Chondrocyte (in vitro differentiated cells): ENCODE measurements around the gene CTRB1. TPM values are rescaled to one million over a fixed set of nuclear protein-coding genes. Genes with fewer than 3 reads are reported as not detected.

ENCODE experiments used
- DNase-seq: peaks from one replicate; pipeline ENCODE4 v3.0.0; 2021; ENCODE audit warnings: mixed read lengths, low spot score
- H3K27ac Mint-ChIP-seq: one replicate; pipeline ENCODE4 v1.8.0; 2021; ENCODE audit warnings: mild to moderate bottlenecking, moderate library complexity, mixed read lengths; ENCODE audit not compliant: unreplicated experiment
- H3K27me3 Mint-ChIP-seq: 2 replicates; pipeline ENCODE4 v1.8.0; 2021; ENCODE audit warnings: low read depth, mixed read lengths
- H3K36me3 Mint-ChIP-seq: 2 replicates; pipeline ENCODE4 v1.8.0; 2021; ENCODE audit warnings: low read depth, mixed read lengths
- H3K4me1 Mint-ChIP-seq: 2 replicates; pipeline ENCODE4 v1.8.0; 2021; ENCODE audit warnings: low read depth, mild to moderate bottlenecking, mixed read lengths
- H3K4me3 Mint-ChIP-seq: one replicate; pipeline ENCODE4 v1.8.0; 2021; ENCODE audit warnings: mild to moderate bottlenecking, moderate library complexity, mixed read lengths; ENCODE audit not compliant: unreplicated experiment
- H3K9me3 Mint-ChIP-seq: 2 replicates; pipeline ENCODE4 v1.8.0; 2021; ENCODE audit warnings: low read depth, mixed read lengths
- total RNA-seq: library from RNA; stranded (reverse); gene quantifications from 3 replicates; pipeline ENCODE4 v1.2.1, GENCODE V29; 2021
- TF ChIP-seq, protein P1 (sequence below): fragments of 200-600 bp; sonication (generic); IDR thresholded peaks from 2 replicates; pipeline ENCODE4 v1.5.0; 2021; ENCODE audit warnings: antibody characterized with exemption, mild to moderate bottlenecking, moderate library complexity

CTRB1 gene
- total RNA-seq, 1 donor from 2014 or later: not detected

DNA sequence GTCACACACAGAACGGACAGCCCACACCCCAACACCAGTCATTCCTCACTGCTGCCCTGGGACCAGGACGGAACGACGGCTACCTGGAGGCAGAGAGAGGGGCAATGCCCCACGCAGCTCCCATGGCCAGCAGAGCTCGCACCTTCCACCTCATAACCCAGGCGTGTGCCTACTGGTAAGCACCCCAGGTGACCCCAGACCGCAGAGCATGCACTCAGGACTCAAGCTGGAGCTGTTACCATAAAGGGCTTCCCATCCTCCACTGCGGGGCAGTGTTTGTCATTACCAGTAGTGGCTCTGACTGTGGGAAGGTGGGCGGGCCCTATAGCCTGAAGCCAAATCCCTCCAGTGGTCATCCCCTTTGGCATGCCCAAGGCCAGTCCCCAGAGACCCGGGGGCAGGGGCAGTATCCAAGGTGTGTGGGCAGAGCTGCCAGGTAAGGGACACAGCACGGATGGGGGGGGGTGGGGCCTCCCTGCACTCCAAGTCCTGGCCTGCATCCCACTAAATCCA is 37.3 kb downstream of the CTRB1 start:
- peaks cover 88% of the 10 kb centered on the region for H3K4me1 Mint-ChIP-seq
- H3K4me3 Mint-ChIP-seq: no peak overlapping the region
- peak; percentile 90 for DNase-seq
- TF ChIP-seq, protein P1, sequence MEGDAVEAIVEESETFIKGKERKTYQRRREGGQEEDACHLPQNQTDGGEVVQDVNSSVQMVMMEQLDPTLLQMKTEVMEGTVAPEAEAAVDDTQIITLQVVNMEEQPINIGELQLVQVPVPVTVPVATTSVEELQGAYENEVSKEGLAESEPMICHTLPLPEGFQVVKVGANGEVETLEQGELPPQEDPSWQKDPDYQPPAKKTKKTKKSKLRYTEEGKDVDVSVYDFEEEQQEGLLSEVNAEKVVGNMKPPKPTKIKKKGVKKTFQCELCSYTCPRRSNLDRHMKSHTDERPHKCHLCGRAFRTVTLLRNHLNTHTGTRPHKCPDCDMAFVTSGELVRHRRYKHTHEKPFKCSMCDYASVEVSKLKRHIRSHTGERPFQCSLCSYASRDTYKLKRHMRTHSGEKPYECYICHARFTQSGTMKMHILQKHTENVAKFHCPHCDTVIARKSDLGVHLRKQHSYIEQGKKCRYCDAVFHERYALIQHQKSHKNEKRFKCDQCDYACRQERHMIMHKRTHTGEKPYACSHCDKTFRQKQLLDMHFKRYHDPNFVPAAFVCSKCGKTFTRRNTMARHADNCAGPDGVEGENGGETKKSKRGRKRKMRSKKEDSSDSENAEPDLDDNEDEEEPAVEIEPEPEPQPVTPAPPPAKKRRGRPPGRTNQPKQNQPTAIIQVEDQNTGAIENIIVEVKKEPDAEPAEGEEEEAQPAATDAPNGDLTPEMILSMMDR: no peak
- H3K36me3 Mint-ChIP-seq: no peaks in the 10 kb centered on the region
- no peaks in the 10 kb centered on the region for H3K27me3 Mint-ChIP-seq
- H3K9me3 Mint-ChIP-seq: no peaks in the 10 kb centered on the region
- peak overlapping the region; percentile 92 for H3K27ac Mint-ChIP-seq

DNA sequence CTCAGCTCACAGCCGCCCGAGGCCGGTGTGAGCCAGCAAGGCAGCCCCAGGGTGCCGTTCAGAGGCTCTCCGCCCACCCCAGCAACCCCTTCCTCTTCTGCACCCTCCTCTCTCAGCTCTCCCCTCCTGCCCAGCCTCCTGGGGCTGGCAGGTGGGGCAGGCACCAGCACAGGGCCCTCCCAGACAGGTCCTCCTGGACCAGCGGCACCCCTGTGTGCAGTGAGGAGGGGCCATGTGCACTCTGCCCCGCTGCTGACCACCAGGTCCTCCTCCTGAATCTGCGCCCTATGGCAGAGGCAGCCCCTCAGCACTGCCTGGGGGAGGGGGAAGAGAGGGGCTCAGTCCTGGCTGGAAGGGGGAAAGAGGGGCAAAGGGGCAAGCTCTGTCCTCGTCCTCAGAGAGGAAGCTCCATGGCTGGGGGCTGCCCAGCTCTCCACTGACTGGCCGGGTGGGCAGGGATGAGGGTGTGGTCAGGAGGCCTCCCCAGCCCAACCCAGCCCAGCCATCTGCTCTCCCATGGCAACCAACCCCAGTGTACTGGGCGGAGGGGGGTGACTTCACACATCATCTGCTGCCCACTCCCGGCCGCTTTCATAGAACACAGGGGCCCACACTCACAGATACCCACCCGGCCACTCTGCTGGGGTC is 38.0 kb downstream of the CTRB1 start:
- Mint-ChIP-seq H3K27me3 (no peaks in the 10 kb centered on the region), H3K27ac (peak overlapping the region; percentile 92), H3K9me3 (no peaks in the 10 kb centered on the region), H3K4me3 (peak overlapping the region; percentile 25), H3K4me1 (peaks cover 91% of the 10 kb centered on the region), H3K36me3 (no peaks in the 10 kb centered on the region)
- peak; percentile 91 for DNase-seq
- TF ChIP-seq, protein P1: peak; percentile 35

DNA sequence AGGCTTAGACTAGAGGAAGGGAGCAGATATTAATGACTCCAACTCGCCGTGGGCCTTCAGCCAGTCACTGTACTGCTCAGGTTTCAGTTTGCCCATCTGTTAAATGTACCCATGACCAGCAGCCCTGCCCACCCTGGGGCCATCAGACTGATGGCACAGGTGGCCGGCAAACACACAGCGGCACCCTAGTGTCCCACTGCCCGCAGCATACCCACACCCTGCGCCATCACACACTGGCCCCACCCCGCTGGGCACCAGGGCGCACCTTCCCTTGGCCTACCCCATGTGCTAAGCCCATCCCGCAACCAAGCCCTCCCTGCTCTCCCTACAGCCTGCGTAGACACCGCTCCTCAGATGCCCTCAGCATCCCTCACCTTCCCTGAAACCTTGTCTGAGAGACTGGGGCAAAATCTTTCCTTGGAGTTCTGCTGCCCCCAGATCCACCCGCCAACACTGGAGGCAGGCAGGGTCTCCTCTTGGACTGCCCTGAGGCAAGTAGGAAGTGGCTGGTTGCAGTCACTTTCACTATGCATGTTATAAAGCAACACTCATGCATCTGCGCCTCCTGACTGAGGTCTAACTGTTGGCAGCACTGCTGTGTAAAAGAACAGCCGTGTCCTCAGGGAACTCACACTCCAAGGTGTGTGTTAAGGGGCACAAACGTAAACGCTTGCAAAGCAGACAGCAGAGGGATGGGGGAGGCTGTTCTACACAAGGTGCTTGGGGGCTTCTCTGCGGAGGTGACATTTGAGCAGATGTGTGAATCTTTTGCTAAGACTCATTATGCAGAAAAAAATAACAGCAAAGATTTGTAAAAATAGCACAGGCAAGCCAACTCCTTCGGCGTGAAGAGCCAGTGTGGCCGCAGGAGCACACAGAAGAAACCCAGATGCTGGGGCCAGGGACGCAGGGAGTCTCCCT is 39.4 kb downstream of the CTRB1 start:
- no peaks in the 10 kb centered on the region for H3K9me3 Mint-ChIP-seq
- DNase-seq: peak; percentile 90
- no peaks in the 10 kb centered on the region for H3K27me3 Mint-ChIP-seq
- peaks cover 91% of the 10 kb centered on the region for H3K4me1 Mint-ChIP-seq
- TF ChIP-seq, protein P1: no peak
- peak overlapping the region; percentile 92 for H3K27ac Mint-ChIP-seq
- no peaks in the 10 kb centered on the region for H3K36me3 Mint-ChIP-seq
- peak overlapping the region; percentile 49 for H3K4me3 Mint-ChIP-seq

DNA sequence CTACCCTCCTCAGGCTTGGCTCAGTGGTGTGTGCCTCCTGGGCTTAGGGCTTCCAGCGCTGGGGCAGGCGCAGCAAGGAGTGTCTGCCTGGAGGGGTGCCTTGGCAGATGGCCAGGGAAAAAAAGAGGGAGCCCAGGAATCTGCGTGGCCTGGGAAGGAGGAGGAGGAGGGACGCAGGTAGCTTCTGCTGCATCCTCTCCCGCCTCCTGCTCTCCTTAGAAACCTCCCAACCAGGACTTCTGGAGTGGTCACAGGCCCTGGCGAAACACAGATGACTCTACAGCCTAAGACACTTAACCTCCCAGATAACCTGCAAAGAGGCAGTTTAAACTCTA is 40.0 kb downstream of the CTRB1 start:
- Mint-ChIP-seq H3K4me1 (peaks cover 91% of the 10 kb centered on the region), H3K9me3 (no peaks in the 10 kb centered on the region), H3K27ac (peak overlapping the region; percentile 92), H3K36me3 (no peaks in the 10 kb centered on the region), H3K4me3 (no peak overlapping the region), H3K27me3 (no peaks in the 10 kb centered on the region)
- TF ChIP-seq, protein P1: no peak
- DNase-seq: no peak

DNA sequence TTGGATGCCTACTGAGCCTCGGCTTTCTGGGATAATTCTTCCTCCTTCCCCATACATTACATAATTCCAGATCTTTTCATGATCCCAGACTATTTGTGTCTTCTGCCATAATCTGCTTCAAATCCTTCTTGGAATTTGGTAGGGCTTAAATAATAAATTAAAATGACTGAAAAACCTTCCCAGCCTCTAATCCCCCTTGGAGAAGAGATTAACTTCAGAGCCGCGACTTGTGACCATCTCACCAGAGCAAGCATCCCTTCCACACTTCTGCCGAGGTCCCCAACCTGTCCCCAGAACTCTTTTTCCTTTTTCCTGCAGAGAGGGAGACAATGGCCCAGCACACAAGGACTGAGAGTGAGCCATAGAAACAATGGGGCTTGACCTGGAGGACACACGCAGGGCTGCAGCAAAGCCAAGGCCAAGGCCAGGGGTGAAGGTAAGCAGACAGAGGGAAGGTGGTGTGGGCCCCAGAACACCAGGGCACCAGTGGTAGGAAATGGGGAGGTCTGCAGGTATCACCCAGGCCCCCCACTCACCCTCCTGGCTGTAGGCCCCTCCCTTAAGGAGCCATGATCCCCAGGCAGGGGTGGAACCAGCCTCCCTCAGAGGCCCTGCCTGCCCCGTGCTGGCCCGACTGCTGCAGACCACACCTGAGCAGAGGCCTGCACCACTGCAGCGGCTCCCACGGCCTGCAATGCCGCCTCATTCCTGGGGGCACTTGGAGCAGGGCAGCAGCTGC is 42.2 kb downstream of the CTRB1 start:
- peak overlapping the region; percentile 82 for H3K27ac Mint-ChIP-seq

More for the DNA sequence above, 42.2 kb downstream of the CTRB1 start:
- Mint-ChIP-seq H3K4me1 (peaks cover 77% of the 10 kb centered on the region), H3K36me3 (no peaks in the 10 kb centered on the region), H3K9me3 (no peaks in the 10 kb centered on the region), H3K27me3 (no peaks in the 10 kb centered on the region), H3K4me3 (no peak overlapping the region)
- TF ChIP-seq, protein P1: no peak
- DNase-seq: peak; percentile 93
